Measurements from ENCODE around the gene ZC3HAV1. TPM values are rescaled to one million over a fixed set of nuclear protein-coding genes. Genes with fewer than 3 reads are reported as not detected.
A peak's percentile ranks its signal among the peaks of the same experiment; 100 is the strongest.

The ZC3HAV1 gene
- total and polyA plus RNA-seq, 9 of the 15 experiments (the other 6 are each of a cell fraction or from before 2014, with no cell fraction given), result 11.9 to 40.5 (median 23.9) TPM

DNA sequence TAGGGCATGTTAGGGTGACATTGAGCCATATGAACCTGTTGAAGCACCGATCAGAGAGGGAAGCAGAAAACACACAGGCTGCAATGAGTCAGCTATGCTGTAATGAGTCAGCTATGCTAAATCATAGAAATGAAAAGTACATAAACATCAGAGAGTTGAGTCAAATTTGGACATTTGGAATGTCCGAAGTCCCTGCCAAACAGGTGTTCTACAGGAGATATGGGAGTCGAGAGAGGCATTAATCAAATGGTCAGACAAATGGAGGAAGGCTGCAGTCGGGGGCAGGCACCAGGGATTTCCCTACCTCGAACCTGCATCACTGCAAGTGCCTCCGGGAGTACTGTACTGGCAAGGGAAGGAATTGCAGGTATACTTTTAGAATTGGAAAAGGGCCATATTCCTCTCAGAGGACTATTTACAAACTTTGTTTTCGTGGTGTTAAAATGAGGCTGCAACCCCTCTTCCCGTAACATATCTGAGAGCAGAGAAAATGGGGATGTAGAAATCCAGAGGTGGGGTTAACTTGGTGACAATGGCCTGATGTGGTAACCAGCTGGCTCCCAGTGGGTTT is 8.8 kb upstream of the ZC3HAV1 start (continued):
- TF ChIP-seq PBX2 (CRISPR knock-in tag; IDR thresholded peaks at IDR 0.05; ENCODE audit: low read depth), result no peak
- TF ChIP-seq PBX2 (tag; conservative IDR thresholded peaks at IDR 0.05; ENCODE audit: low read depth), result peak; percentile 95
- no peak for TF ChIP-seq CAMTA2 (CRISPR knock-in tag; conservative IDR thresholded peaks at IDR 0.05)
- TF ChIP-seq, protein P1, sequence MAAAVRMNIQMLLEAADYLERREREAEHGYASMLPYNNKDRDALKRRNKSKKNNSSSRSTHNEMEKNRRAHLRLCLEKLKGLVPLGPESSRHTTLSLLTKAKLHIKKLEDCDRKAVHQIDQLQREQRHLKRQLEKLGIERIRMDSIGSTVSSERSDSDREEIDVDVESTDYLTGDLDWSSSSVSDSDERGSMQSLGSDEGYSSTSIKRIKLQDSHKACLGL (CRISPR knock-in tag; IDR thresholded peaks at IDR 0.05; ENCODE audit: borderline replicate concordance, poor library complexity, severe bottlenecking), result no peak
- TF ChIP-seq E2F8 (IDR thresholded peaks at IDR 0.05; ENCODE audit: low read depth, partially characterized antibody), result peak; percentile 56
- TF ChIP-seq, protein P2, sequence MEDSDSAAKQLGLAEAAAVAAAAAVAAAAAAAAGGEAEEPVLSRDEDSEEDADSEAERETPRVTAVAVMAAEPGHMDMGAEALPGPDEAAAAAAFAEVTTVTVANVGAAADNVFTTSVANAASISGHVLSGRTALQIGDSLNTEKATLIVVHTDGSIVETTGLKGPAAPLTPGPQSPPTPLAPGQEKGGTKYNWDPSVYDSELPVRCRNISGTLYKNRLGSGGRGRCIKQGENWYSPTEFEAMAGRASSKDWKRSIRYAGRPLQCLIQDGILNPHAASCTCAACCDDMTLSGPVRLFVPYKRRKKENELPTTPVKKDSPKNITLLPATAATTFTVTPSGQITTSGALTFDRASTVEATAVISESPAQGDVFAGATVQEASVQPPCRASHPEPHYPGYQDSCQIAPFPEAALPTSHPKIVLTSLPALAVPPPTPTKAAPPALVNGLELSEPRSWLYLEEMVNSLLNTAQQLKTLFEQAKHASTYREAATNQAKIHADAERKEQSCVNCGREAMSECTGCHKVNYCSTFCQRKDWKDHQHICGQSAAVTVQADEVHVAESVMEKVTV (CRISPR knock-in tag; IDR thresholded peaks at IDR 0.05), result 0 out of 2 replicates have a peak, but pooled peaks have one; percentile 11
- no peak; the same call in 1 of the 2 replicates for TF ChIP-seq FOXK1 (CRISPR knock-in tag; IDR thresholded peaks at IDR 0.05; ENCODE audit: borderline replicate concordance)
- TF ChIP-seq ELF4 (CRISPR knock-in tag; IDR thresholded peaks at IDR 0.05), result no peak
- no peak; the same call in 1 of the 2 replicates for TF ChIP-seq ZNF766 (CRISPR knock-in tag; conservative IDR thresholded peaks at IDR 0.05)
- peak; percentile 99 for TF ChIP-seq BCOR (IDR thresholded peaks at IDR 0.05)
- peak; percentile 85 for TF ChIP-seq NCOR1 (IDR thresholded peaks at IDR 0.05)
- TF ChIP-seq GABPB1 (CRISPR knock-in tag; IDR thresholded peaks at IDR 0.05), result no peak; the same call in 1 of the 2 replicates
- no peak for TF ChIP-seq PRPF4 (IDR thresholded peaks at IDR 0.05; ENCODE audit: insufficient read depth, low read depth, low read length, poor library complexity, severe bottlenecking)
- no peak for TF ChIP-seq RBFOX2 (IDR thresholded peaks at IDR 0.05; ENCODE audit: low read depth, low read length)
- TF ChIP-seq ZNF133 (CRISPR knock-in tag; IDR thresholded peaks at IDR 0.05), result no peak
- TF ChIP-seq HBP1 (CRISPR knock-in tag; IDR thresholded peaks at IDR 0.05), result no peak; the same call in 1 of the 2 replicates
- TF ChIP-seq ADNP (tag; IDR thresholded peaks at IDR 0.05), result peak; percentile 95
- TF ChIP-seq ETV6 (IDR thresholded peaks at IDR 0.05; ENCODE audit: borderline replicate concordance in 1 of 2, low read depth in 2 of 2, low read length in 1 of 2), result no peak
- TF ChIP-seq ETV6 (CRISPR knock-in tag; IDR thresholded peaks at IDR 0.05; ENCODE audit: borderline replicate concordance), result no peak

All from K562 (cell line).